WERI-Rb-1 (cell line): ENCODE data around the gene TMPRSS13.

Experiments used
- DNase-seq: peaks from one replicate; pipeline ENCODE4 v3.0.0-alpha.2; 2020
- H3K27ac ChIP-seq: fragments of 250-450 bp; sonication (Bioruptor Pico); 2 replicates; pipeline ENCODE4 v1.5.1; 2020; ENCODE audit warnings: mild to moderate bottlenecking, moderate library complexity
- H3K27me3 ChIP-seq: fragments of 250-450 bp; sonication (Bioruptor Pico); 2 replicates; pipeline ENCODE4 v1.5.1; 2021; ENCODE audit warnings: mild to moderate bottlenecking, low read depth, moderate library complexity; ENCODE audit not compliant: insufficient read depth, severe bottlenecking
- H3K36me3 ChIP-seq: fragments of 250-450 bp; sonication (Bioruptor Pico); 2 replicates; pipeline ENCODE4 v1.5.1; 2020; ENCODE audit warnings: mild to moderate bottlenecking, moderate library complexity
- H3K4me3 ChIP-seq: 2 replicates; pipeline ENCODE4 v1.5.1; 2011; ENCODE audit warnings: low read depth, mild to moderate bottlenecking, control low read depth, low read length
- H3K9me3 ChIP-seq: fragments of 250-450 bp; sonication (Bioruptor Pico); 2 replicates; pipeline ENCODE4 v1.5.1; 2021; ENCODE audit warnings: mild to moderate bottlenecking, moderate library complexity; ENCODE audit not compliant: severe bottlenecking
- TF ChIP-seq, protein P1 (sequence below): IDR thresholded peaks from 2 replicates; pipeline ENCODE4 v1.5.1; 2011; ENCODE audit warnings: low read depth, mild to moderate bottlenecking, control low read depth, inconsistent platforms, low read length

Gene TMPRSS13

DNA sequence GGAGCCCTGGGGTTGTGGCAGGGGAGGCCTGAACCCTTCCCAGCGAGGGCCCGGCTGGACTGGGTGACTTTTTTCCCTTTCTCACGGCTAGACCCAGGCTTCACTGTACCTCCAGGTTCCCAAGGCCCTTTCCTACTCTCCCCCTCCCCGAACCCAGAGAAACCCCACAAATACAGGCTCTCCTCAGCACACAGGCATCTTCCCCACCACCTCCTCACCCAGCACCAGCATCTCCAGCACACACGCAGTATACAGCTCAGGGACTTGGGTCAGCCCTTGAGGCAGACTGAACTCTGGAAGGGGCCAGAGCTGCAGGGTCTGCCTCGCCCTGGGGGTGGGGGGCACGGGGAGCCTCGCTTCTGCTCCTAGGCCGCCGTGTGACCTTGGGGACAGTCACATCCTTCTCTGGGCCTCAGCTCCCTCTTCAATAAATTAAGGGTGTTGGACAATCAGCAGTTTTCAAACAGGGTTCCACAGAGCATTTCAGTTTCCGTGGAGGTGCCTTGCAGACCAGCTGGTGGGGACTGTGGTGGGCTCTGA lies 4.5 kb downstream of the TMPRSS13 start:
- DNase-seq, result no peak
- Histone ChIP-seq H3K27ac (no peak overlapping the region), H3K9me3 (no peaks in the 10 kb centered on the region)

GRCh38 chr11:117923773-117924172 lies 5.4 kb downstream of the TMPRSS13 start:
- DNase-seq, result no peak
- no peaks in the 10 kb centered on the region for H3K36me3 ChIP-seq
- H3K27ac ChIP-seq, result no peak overlapping the region
- H3K27me3 ChIP-seq, result no peaks in the 10 kb centered on the region
- no peaks in the 10 kb centered on the region for H3K9me3 ChIP-seq
- TF ChIP-seq, protein P1, sequence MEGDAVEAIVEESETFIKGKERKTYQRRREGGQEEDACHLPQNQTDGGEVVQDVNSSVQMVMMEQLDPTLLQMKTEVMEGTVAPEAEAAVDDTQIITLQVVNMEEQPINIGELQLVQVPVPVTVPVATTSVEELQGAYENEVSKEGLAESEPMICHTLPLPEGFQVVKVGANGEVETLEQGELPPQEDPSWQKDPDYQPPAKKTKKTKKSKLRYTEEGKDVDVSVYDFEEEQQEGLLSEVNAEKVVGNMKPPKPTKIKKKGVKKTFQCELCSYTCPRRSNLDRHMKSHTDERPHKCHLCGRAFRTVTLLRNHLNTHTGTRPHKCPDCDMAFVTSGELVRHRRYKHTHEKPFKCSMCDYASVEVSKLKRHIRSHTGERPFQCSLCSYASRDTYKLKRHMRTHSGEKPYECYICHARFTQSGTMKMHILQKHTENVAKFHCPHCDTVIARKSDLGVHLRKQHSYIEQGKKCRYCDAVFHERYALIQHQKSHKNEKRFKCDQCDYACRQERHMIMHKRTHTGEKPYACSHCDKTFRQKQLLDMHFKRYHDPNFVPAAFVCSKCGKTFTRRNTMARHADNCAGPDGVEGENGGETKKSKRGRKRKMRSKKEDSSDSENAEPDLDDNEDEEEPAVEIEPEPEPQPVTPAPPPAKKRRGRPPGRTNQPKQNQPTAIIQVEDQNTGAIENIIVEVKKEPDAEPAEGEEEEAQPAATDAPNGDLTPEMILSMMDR, result no peak
- H3K4me3 ChIP-seq, result no peak overlapping the region

More for the DNA sequence above, 4.5 kb downstream of the TMPRSS13 start:
- TF ChIP-seq, protein P1, result no peak
- no peaks in the 10 kb centered on the region for H3K27me3 ChIP-seq
- H3K36me3 ChIP-seq, result no peaks in the 10 kb centered on the region
- H3K4me3 ChIP-seq, result no peak overlapping the region

GRCh38 chr11:117923275-117923674 lies 5.9 kb downstream of the TMPRSS13 start:
- Histone ChIP-seq H3K27me3 (no peaks in the 10 kb centered on the region), H3K27ac (no peak overlapping the region), H3K4me3 (no peak overlapping the region), H3K36me3 (no peaks in the 10 kb centered on the region), H3K9me3 (no peaks in the 10 kb centered on the region)
- TF ChIP-seq, protein P1, result no peak
- no peak for DNase-seq

- H3K4me3 ChIP-seq, result no peak overlapping the region
- TF ChIP-seq, protein P1, result no peak
- no peaks in the 10 kb centered on the region for H3K27me3 ChIP-seq
- no peak for DNase-seq
- no peaks in the 10 kb centered on the region for H3K9me3 ChIP-seq
- H3K27ac ChIP-seq, result no peak overlapping the region
- H3K36me3 ChIP-seq, result no peaks in the 10 kb centered on the region
These were observed 7.3 kb downstream of the TMPRSS13 start for GRCh38 chr11:117921893-117922292.

GRCh38 chr11:117921456-117921855 lies 7.7 kb downstream of the TMPRSS13 start:
- Histone ChIP-seq H3K9me3 (no peaks in the 10 kb centered on the region), H3K4me3 (no peak overlapping the region), H3K27me3 (no peaks in the 10 kb centered on the region), H3K36me3 (no peaks in the 10 kb centered on the region), H3K27ac (no peak overlapping the region)
- DNase-seq, result no peak
- TF ChIP-seq, protein P1, result no peak

DNA sequence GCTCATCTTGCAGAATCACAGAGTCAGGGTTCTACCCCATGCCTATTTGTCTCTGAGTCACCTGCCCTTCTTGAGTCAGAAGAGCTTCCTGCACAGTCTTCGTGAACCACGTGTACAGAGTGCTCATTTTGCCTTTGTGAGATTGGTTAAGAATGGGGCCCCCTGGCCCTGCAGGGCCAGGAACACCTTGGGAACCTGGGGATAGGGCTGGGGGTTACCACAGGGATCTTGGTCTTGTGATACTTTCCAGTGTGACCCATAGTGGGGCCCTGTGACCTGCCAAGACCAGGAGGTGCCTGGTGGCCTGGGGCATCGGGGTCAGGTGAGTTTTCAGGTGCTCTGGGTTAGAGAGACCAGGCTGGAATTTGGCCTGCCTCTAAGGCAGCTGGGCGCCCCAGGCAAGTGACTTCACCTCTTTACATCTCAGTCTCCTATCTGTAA lies 9.4 kb downstream of the TMPRSS13 start:
- no peak overlapping the region for H3K27ac ChIP-seq
- no peak for DNase-seq
- TF ChIP-seq, protein P1, result no peak
- H3K4me3 ChIP-seq, result no peak overlapping the region
- no peaks in the 10 kb centered on the region for H3K27me3 ChIP-seq
- H3K9me3 ChIP-seq, result no peaks in the 10 kb centered on the region
- no peaks in the 10 kb centered on the region for H3K36me3 ChIP-seq
